PFSK-1 (cell line): Measurements from ENCODE around the gene LSR.

Experiments
- FOXP2 ChIP-seq: optimal IDR thresholded peaks from 2 replicates; pipeline ENCODE3; 2011; ENCODE audit warnings: borderline replicate concordance, control low read depth, inconsistent platforms; ENCODE audit not compliant: insufficient read depth; ENCODE audit errors: extremely low read length, extremely low read depth
- POLR2AphosphoS5 ChIP-seq: IDR thresholded peaks from 2 replicates; pipeline ENCODE4 v1.6.1; 2012; ENCODE audit warnings: low read depth, mild to moderate bottlenecking, control low read depth, low read length, moderate library complexity
- REST ChIP-seq, 2 experiments: IDR thresholded peaks; 2 replicates each; pipeline versions ENCODE4 v1.6.1 to v1.8.0; 2011 to 2012; ENCODE audit warnings: low read depth in 2 of 2, low read length in 2 of 2, control low read depth in 1 of 2, inconsistent platforms in 1 of 2, mild to moderate bottlenecking in 1 of 2, moderate library complexity in 1 of 2; ENCODE audit not compliant: insufficient read depth in 1 of 2
- SIN3A ChIP-seq: IDR thresholded peaks from 2 replicates; pipeline ENCODE4 v1.6.1; 2012; ENCODE audit warnings: mild to moderate bottlenecking, low read length, moderate library complexity, borderline replicate concordance; ENCODE audit not compliant: insufficient read depth
- TAF1 ChIP-seq: IDR thresholded peaks from 2 replicates; pipeline ENCODE4 v1.6.1; 2012; ENCODE audit warnings: low read length, control low read depth, borderline replicate concordance; ENCODE audit not compliant: insufficient read depth

Gene LSR

GRCh38 chr19:35253316-35254286 is 4.8 kb downstream of the LSR start:
- TF ChIP-seq FOXP2: no peak
- no peak for TF ChIP-seq REST (IDR thresholded peaks at IDR 0.05; ENCODE audit: insufficient read depth in 1 of 2, low read depth in 2 of 2, low read length in 2 of 2)
- TF ChIP-seq POLR2AphosphoS5: no peak
- no peak for TF ChIP-seq TAF1
- no peak for TF ChIP-seq SIN3A

GRCh38 chr19:35254341-35255297 is 5.8 kb downstream of the LSR start:
- TF ChIP-seq POLR2AphosphoS5: no peak
- TF ChIP-seq TAF1: no peak
- no peak for TF ChIP-seq FOXP2
- no peak for TF ChIP-seq REST (IDR thresholded peaks at IDR 0.05; ENCODE audit: insufficient read depth in 1 of 2, low read depth in 2 of 2, low read length in 2 of 2)
- TF ChIP-seq SIN3A: no peak

- TF ChIP-seq FOXP2: no peak
- no peak for TF ChIP-seq REST (IDR thresholded peaks at IDR 0.05; ENCODE audit: insufficient read depth in 1 of 2, low read depth in 2 of 2, low read length in 2 of 2)
- TF ChIP-seq SIN3A: no peak
- TF ChIP-seq TAF1: no peak
- no peak for TF ChIP-seq POLR2AphosphoS5
Measured at GRCh38 chr19:35256566-35256965, 7.8 kb downstream of the LSR start.

GRCh38 chr19:35257113-35257461 is 8.3 kb downstream of the LSR start:
- TF ChIP-seq SIN3A (no peak), TAF1 (no peak), POLR2AphosphoS5 (no peak), FOXP2 (no peak), REST (IDR thresholded peaks at IDR 0.05; ENCODE audit: insufficient read depth in 1 of 2, low read depth in 2 of 2, low read length in 2 of 2) (no peak)
